HG03066 (cell line): ENCODE data around the gene UNC119B.

Experiments
- ATAC-seq: cut with Tn5 transposase; IDR thresholded peaks from one replicate; pipeline ENCODE4 v1.9.1; 2021; ENCODE audit warnings: low read depth; ENCODE audit not compliant: unreplicated experiment

Gene UNC119B

DNA sequence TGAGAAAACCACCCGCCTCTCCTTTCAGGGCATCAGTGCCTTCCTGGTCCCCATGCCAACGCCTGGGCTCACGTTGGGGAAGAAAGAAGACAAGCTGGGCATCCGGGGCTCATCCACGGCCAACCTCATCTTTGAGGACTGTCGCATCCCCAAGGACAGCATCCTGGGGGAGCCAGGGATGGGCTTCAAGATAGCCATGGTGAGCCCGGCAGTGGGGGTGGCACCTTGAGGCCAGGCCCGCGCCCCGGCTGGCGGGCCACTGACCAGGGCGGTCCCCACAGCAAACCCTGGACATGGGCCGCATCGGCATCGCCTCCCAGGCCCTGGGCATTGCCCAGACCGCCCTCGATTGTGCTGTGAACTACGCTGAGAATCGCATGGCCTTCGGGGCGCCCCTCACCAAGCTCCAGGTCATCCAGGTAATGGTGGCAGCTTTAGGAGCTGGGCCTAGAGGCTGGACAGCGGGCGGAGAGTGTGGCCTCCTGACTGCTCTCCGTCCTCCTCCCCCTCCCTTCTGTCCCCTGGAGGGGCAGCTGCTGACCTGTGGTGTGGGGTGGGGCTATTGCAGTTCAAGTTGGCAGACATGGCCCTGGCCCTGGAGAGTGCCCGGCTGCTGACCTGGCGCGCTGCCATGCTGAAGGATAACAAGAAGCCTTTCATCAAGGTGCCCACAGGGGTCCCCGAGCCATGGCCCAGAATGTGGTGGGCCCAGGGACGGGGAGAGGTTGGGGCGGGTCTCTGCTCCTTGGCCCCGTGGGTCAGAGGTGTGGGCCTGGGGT lies 28.2 kb downstream of the UNC119B start:
- ATAC-seq, result no peak

DNA sequence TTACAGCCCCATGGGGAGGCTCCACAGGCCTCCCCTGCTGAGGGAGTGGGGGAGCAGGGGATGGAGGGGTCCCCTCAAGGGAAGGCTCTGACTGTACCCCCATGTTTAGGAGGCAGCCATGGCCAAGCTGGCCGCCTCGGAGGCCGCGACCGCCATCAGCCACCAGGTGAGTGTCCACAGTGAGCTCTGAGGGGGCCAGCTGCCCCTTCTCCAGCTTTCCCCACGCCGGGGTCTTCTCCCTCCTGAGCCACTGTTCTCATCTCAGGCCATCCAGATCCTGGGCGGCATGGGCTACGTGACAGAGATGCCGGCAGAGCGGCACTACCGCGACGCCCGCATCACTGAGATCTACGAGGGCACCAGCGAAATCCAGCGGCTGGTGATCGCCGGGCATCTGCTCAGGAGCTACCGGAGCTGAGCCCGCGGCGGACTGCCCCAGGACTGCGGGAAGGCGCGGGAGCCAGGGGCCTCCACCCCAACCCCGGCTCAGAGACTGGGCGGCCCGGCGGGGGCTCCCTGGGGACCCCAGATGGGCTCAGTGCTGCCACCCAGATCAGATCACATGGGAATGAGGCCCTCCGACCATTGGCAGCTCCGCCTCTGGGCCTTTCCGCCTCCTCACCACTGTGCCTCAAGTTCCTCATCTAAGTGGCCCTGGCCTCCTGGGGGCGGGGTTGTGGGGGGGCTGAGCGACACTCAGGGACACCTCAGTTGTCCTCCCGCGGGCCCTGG lies 28.9 kb downstream of the UNC119B start:
- ATAC-seq, result no peak

GRCh38 chr12:120739821-120740613 lies 29.8 kb downstream of the UNC119B start:
- no peak for ATAC-seq

DNA sequence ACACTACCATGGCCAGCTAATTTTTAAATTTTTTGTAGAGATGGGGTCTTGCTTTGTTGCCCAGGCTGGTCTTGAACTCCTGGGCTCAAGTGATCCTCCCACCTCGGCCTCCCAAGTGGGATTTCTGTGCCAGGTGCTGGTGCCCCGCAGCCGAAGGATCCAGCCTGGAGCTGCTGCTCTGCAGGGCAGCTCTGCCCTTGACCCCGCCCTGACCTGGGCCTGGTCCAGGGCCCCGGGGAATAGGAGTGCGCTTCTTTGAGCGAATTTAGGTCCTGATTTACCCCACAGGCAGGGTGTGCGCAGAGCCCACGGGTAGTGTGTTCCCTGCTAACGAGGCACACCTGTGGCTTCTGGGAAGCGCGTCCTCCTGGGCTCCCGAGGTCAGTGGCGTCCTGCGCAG lies 30.6 kb downstream of the UNC119B start:
- ATAC-seq, result no peak

GRCh38 chr12:120741476-120742421 lies 31.5 kb downstream of the UNC119B start:
- ATAC-seq, result no peak

DNA sequence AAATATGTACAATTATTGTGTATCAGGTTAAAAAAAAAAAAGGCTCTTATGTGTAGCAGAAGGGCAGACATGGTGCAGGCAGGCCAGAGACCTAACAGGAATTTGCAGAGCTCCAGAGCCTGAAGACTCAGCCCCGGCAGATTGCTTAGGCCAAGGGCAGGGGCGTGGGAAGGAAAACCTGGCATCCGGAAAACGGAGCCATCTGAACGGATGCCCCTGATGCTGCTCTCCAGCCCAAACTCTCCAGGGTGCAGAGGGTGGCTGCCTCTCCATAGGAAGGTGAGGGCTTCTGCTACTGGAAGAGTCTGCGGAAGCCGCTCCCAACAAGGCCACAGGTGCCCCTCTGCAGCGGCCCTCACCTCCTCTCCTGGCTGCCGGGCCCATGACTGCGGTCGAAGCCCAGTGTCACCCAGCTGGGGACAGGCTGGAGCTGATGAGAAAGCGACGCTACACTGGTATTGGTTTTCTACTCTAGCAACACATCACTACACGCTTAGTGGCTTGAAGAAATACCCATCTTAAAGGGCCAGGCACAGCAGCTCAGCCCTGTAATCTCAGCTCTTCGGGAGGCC lies 34.8 kb downstream of the UNC119B start:
- ATAC-seq, result no peak

DNA sequence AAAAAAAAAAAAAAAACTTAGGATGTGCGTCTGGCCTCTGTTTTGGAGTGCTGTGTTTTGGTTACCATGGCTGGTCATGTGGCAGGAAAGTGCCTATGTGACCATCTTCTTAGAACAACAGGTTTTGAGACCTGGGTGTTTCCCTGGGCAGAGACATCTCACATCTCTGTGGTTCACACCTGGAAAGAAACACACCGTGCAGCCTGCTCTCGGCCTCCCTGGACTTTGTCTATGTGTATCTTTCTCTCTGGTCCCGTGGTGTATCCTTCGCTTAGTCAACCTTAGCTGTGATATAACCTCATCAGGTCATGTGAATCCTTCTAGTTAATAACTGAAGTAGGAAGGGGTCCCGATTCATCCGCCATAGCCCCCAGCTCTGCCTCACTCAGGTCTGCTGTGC lies 38.0 kb downstream of the UNC119B start:
- ATAC-seq, result no peak

DNA sequence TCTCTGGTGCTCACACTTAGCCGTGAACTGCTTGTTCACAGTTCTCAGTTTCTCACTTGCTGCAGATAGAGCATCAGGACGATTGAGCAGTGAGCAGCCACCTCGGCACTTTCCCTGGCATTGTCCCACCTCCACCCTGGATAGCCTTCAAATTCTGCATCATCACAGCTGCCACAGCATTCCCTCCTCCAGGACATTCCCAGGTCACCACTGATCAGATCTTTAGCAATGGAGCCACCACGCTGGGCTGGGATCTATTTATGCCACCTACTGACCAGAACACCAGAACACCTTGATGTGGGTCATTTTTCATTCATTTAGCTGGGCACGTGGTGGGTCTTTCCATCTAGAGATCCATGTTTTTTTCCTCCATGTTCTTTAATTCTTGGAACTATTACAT lies 39.0 kb downstream of the UNC119B start:
- no peak for ATAC-seq

DNA sequence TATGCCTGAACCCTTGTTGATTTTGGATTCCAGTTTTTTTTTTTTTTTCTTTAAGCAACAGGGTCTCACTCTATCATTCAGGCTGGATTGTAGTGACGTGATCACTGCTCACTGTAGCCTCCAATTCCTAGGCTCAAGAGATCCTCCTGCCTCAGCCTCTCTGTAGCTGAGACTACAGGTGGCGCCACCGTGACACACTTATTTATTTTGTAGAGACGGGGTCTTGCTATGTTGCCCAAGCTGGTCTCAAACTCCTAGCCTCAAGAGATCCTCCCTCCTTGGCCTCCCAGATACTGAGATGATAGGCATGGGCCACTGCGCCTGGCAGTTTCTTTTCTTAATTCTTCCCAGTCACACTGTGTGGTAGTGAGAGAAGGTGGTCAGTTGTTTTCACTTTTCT lies 40.5 kb downstream of the UNC119B start:
- no peak for ATAC-seq

DNA sequence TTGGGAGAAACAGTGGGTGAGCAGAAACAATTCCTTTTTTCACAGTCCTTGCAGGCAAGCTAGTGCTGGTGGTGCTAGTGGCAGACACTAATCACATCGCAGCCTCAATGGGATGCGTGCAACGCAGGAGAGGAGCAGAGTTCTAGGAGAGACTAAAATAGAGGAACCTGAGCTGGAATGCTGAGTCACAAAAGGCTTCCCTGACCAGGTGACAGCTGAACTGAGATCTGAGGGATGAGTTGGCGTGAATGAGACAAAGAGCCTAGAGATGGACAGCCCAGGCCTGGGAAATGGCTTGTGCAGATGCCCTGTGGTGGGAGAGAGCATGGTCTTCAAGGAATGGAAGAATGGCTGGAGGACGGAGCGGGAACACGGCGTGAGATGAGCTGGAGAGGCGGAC lies 41.1 kb downstream of the UNC119B start:
- ATAC-seq, result no peak

DNA sequence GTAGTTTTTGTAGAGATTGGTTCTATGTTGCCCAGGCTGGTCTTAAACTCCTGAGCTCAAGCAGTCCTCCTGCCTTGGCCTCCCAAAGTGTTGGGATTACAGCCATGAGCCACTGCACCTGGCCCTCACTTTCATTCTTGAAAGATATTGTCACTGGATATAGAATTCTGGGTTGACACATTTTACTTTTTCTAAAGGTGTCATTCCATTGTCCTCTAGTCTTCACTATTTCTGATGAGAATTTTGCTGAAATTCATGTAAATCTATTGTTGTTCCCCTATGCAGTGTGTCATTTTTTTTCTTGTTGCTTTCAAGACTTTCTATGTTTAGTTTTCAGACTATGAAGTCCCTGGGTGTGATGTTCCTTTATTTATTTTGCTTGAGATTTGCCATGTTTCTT lies 44.5 kb downstream of the UNC119B start:
- no peak for ATAC-seq

DNA sequence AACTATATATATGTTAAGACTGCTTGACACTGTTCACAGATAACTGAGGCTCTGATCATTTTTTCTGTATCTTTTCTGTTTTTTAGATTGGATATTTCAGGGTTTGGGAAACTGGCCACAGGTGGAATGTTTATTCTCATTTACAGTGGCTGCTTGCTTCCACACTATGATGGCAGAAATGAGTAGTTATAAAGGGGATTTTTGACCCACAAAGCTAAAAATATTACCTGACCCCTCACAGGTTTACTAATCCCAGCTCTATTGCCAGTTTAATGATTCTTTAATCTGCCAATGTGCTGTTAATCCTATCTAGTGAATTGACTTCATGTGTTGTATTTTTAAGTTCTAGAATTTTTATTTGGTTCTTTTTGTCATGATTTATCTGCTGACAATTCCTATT lies 45.0 kb downstream of the UNC119B start:
- ATAC-seq, result no peak

GRCh38 chr12:120757226-120757742 lies 47.0 kb downstream of the UNC119B start:
- no peak for ATAC-seq

- no peak for ATAC-seq
Measured at GRCh38 chr12:120757949-120758348, 47.7 kb downstream of the UNC119B start.

DNA sequence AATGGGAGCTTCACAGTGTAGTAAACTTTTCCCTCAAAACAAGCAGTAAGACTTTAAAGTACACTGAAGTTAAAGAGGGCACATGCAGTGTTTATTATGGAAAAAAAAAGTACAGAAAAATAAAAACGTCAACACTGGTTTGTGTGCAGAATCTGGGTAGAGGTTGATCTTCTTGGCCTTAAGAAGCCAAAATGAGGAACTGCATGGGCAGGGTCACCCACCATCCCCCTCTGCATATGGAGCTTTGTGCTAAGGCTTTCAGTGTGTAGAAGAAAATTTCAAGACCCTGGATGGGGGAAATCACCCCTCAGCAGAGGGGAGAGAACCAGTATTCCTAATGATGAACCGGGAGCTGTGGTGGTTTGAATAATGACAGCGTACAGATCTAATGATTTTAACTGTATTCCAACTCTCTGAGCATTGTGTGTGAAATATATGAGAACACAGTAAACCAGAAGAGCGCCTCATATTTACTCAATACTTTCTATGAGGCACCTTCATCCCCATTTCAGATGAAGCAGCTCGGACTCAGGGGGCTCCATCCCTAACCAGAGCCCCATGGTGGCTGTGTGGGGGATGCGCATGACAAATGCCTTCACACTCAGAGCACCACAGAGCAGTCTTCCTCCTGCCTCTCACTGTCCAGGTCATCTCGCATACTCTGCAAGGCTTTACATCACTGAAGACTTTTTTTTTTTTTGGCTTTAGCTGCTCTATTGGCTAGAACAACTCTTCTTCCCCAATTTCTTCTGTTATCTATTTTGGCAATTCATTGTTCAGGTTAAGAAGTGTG lies 48.7 kb downstream of the UNC119B start:
- no peak for ATAC-seq

DNA sequence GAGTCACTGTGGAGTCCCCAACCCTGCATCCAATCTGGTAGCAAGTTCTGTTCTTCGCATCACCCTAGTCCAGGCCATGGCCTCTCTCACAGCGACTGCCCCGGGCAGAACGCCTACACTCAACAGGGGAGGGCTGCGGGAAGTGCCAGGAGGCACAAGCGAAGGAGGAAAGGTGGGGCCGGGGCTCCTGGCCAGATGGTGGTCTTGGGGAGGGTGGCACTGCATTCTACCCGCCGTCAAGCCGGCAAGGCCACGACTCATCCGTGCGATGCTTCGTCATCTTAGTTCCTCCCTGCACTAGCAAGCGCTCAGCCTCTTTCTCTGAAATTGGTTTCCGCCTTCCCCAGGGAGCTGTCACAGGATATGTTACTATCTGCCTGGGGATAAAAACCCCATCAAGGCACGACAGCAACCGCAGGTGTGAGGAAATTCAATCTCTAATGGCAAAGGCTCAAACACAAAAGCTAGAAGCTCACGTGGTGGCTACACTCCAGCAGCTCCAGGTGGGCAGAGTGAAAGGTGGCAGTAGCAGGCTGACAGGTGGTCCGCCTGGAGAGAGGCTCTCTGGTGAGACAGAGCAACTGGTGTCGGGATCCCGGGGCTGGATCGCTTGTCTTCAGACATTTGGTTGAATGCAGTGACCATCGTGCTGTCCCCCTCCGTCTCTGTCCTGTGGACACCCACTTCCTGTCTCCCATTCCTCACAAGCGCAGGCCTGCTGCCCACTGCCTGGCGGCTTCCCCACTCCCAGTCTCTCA lies 49.5 kb downstream of the UNC119B start:
- ATAC-seq, result no peak

DNA sequence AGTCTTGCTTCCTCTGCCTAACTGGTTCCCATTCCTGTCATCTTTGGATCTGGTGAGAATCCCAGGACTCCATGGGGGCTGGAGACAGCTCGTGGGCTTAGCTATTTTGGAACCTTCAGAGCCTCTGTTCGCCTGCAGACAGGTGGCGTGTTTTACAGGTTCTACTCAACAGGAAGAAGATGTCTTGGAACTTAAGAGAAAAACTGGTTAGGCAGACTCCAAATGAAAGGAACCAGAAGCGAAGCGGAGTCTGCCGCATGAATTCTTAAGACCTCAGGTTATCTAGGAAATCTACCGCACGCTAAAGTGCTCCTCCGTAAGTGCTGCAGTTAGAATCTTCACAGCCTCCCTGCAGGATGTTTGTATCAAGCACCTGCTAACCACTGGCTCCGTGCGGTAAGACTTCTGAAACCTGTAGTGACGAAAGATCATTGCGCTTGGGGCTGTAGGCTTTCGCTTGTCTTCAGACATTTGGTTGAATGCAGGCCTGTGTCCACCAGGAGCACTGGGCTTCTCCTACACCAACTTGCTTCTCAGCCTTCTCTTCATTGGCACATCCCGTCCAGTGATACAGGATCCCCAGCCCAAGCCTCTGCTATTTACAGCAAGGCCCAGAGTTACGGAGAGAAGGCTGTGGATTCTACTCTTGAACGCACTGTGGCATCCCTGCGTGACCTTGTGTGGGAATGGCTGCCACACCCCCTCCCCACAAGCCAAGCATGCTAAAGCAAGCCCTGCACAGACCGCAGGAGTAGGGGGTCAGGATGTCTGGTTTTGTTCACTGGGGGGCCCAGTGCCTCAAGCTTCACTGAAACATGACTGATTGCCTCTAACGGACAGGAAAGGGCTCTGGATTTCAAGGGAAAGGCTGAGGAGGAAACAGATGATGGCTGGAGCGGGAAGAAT lies 50.3 kb downstream of the UNC119B start:
- ATAC-seq, result no peak
